HepG2 (cell line): ENCODE measurements around the gene EPB41L1. TPM values are rescaled to one million over a fixed set of nuclear protein-coding genes. Genes with fewer than 3 reads are reported as not detected.

ENCODE experiments used
- ATF1 ChIP-seq: IDR thresholded peaks from 2 replicates; pipeline ENCODE4 v1.6.1; 2016; ENCODE audit warnings: mild to moderate bottlenecking, control low read depth
- BHLHE40 ChIP-seq: IDR thresholded peaks from 2 replicates; pipeline ENCODE4 v1.6.1; 2011; ENCODE audit warnings: low read length, improper control_type of control experiment
- BRF2 ChIP-seq: sonication (generic); formaldehyde crosslinking; IDR thresholded peaks from 2 replicates; pipeline ENCODE4 v1.8.1; 2022; ENCODE audit warnings: mild to moderate bottlenecking, missing genetic modification reagents
- E2F5 ChIP-seq: sonication (generic); formaldehyde crosslinking; conservative IDR thresholded peaks from 2 replicates; pipeline ENCODE4 v1.4.0; 2020; ENCODE audit warnings: missing genetic modification reagents
- FOXP1 ChIP-seq, 2 experiments: fragments of 450-650 bp in 1 of 2; IDR thresholded peaks; 2 replicates each; pipeline ENCODE4 v1.6.1; 2017 to 2018; ENCODE audit warnings: antibody characterized with exemption in 1 of 2
- GMEB1 ChIP-seq: sonication (generic); formaldehyde crosslinking; IDR thresholded peaks from 2 replicates; pipeline ENCODE4 v1.5.1; 2020; ENCODE audit warnings: missing genetic modification reagents, mild to moderate bottlenecking, borderline replicate concordance
- HOXA7 ChIP-seq: sonication (generic); formaldehyde crosslinking; IDR thresholded peaks from 2 replicates; pipeline ENCODE4 v1.8.1; 2022; ENCODE audit warnings: mild to moderate bottlenecking, missing genetic modification reagents, moderate library complexity
- KLF16 ChIP-seq, 2 experiments: sonication (generic) in 1 of 2; formaldehyde crosslinking in 1 of 2; IDR thresholded peaks; 2 replicates each; pipeline versions ENCODE4 v1.6.1 to v1.8.0; 2016 to 2023; ENCODE audit warnings: missing genetic modification reagents in 2 of 2, missing compliant biosample characterization in 1 of 2
- NFIC ChIP-seq: IDR thresholded peaks from 2 replicates; pipeline ENCODE4 v1.6.1; 2012; ENCODE audit warnings: mild to moderate bottlenecking, low read length, inconsistent platforms
- PATZ1 ChIP-seq: sonication (generic); formaldehyde crosslinking; IDR thresholded peaks from 2 replicates; pipeline ENCODE4 v1.4.0; 2020; ENCODE audit warnings: missing genetic modification reagents
- SCMH1 ChIP-seq: sonication (generic); formaldehyde crosslinking; IDR thresholded peaks from 2 replicates; pipeline ENCODE4 v1.9.0; 2021; ENCODE audit warnings: missing genetic modification reagents, mild to moderate bottlenecking, borderline replicate concordance
- ZHX1 ChIP-seq: sonication (generic); formaldehyde crosslinking; IDR thresholded peaks from 2 replicates; pipeline ENCODE4 v1.8.1; 2022; ENCODE audit warnings: low read depth, mild to moderate bottlenecking, missing genetic modification reagents
- ZNF280D ChIP-seq: sonication (generic); formaldehyde crosslinking; IDR thresholded peaks from 2 replicates; pipeline ENCODE4 v1.5.1; 2020; ENCODE audit warnings: mild to moderate bottlenecking, missing genetic modification reagents
- ZNF331 ChIP-seq: sonication (generic); formaldehyde crosslinking; IDR thresholded peaks from 2 replicates; pipeline ENCODE4 v1.4.0; 2020; ENCODE audit warnings: missing genetic modification reagents
- ZNF674 ChIP-seq: sonication (generic); formaldehyde crosslinking; IDR thresholded peaks from 2 replicates; pipeline ENCODE4 v1.5.0; 2020; ENCODE audit warnings: low read depth, mild to moderate bottlenecking, missing genetic modification reagents
- ZNF7 ChIP-seq: IDR thresholded peaks from 2 replicates; pipeline ENCODE4 v1.6.1; 2016; ENCODE audit warnings: missing biosample characterization, missing genetic modification reagents
- ZNF792 ChIP-seq: IDR thresholded peaks from 2 replicates; pipeline ENCODE4 v1.6.1; 2016
- polyA plus RNA-seq, 8 experiments: library from polyadenylated mRNA; depleted of rRNA in 3 of 8; stranded (reverse) in 7 of 8; unstranded in 1 of 8; fragments of >200 nt; fragmentation: Illumina TruSeq in 4 of 8; extraction: Trizol in 4 of 8; gene quantifications; 2 replicates each; pipeline versions ENCODE4 v1.2.1 to v1.2.3, GENCODE V29; 2011 to 2016; ENCODE audit warnings: low read depth in 4 of 8, missing spikeins in 1 of 8, mixed read lengths in 1 of 8; ENCODE audit not compliant: insufficient read depth in 1 of 8
- total RNA-seq, 5 experiments: library from RNA; depleted of rRNA; stranded (reverse); fragments of >200 nt; fragmentation: Illumina TruSeq; extraction: Trizol; gene quantifications; 2 replicates each; pipeline ENCODE4 v1.2.3, GENCODE V29; 2016; ENCODE audit warnings: low read depth in 1 of 5

The EPB41L1 gene
- total and polyA plus RNA-seq, 2 of the 13 experiments (the other 11 are each of a cell fraction or from before 2014, with no cell fraction given): 16.7 to 39.0 TPM

GRCh38 chr20:36150847-36151539 lies 3.5 kb upstream of the EPB41L1 start (continued):
- TF ChIP-seq ZNF674 (CRISPR knock-in tag) (no peak), ZNF331 (CRISPR knock-in tag) (peak; percentile 87), ZNF792 (peak; percentile 79), GMEB1 (no peak), KLF16 (CRISPR knock-in tag; IDR thresholded peaks at IDR 0.05) (peak in 1 of 2 experiments; percentile 37; a peak in 2 of 4 replicates), ZHX1 (CRISPR knock-in tag) (no peak), BHLHE40 (no peak), ZNF280D (peak; percentile 78; the same call in 1 of the 2 replicates), SCMH1 (CRISPR knock-in tag) (no peak), FOXP1 (IDR thresholded peaks at IDR 0.05) (no peak), FOXP1 (CRISPR knock-in tag; IDR thresholded peaks at IDR 0.05) (peak; percentile 37; the same call in 1 of the 2 replicates), PATZ1 (CRISPR knock-in tag) (peak; percentile 85), ATF1 (CRISPR knock-in tag) (no peak), E2F5 (CRISPR knock-in tag) (no peak), HOXA7 (CRISPR knock-in tag) (no peak), BRF2 (CRISPR knock-in tag) (0 out of 2 replicates have a peak, but pooled peaks have one; percentile 3), NFIC (no peak), ZNF7 (no peak)
